Measurements from ENCODE around the gene NEUROG3. TPM values are rescaled to one million over a fixed set of nuclear protein-coding genes. Genes with fewer than 3 reads are reported as not detected.

Gene NEUROG3
- total and polyA plus RNA-seq, 10 of the 15 experiments (the other 5 are each of a cell fraction or from before 2014, with no cell fraction given) = not detected

DNA sequence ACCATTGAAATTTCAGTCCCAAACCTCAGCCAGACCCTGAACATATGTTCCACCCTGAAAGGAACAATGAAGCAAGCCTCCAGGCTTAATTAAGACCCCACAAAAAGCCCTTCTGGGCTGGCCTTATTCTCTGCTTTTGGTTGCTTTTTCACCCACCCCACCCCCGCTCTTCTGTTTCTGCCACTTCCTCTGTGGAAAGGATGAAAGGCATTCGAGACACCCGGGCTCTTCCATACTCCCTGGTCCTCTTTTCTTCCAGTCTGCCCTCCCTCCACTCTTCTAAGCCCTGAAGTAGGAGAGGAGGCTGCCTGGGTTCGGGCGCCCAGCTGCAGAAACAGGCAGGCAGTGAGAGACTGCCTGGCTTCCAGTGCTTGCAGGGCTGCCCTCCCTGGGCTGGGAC, 47.4 kb upstream of the NEUROG3 start:
- no peak for TF ChIP-seq ZZZ3 (IDR thresholded peaks at IDR 0.05; ENCODE audit: control insufficient read depth, insufficient read length, low read depth)
- TF ChIP-seq PRDM15 (CRISPR knock-in tag; IDR thresholded peaks at IDR 0.05) = no peak
- no peak for TF ChIP-seq NBN (IDR thresholded peaks at IDR 0.05)
- TF ChIP-seq, protein P1, sequence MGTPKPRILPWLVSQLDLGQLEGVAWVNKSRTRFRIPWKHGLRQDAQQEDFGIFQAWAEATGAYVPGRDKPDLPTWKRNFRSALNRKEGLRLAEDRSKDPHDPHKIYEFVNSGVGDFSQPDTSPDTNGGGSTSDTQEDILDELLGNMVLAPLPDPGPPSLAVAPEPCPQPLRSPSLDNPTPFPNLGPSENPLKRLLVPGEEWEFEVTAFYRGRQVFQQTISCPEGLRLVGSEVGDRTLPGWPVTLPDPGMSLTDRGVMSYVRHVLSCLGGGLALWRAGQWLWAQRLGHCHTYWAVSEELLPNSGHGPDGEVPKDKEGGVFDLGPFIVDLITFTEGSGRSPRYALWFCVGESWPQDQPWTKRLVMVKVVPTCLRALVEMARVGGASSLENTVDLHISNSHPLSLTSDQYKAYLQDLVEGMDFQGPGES (IDR thresholded peaks at IDR 0.05) = no peak
- no peak for TF ChIP-seq LARP7 (IDR thresholded peaks at IDR 0.05)
- TF ChIP-seq RBBP5 (conservative IDR thresholded peaks at IDR 0.05) = no peak
- TF ChIP-seq, protein P2, sequence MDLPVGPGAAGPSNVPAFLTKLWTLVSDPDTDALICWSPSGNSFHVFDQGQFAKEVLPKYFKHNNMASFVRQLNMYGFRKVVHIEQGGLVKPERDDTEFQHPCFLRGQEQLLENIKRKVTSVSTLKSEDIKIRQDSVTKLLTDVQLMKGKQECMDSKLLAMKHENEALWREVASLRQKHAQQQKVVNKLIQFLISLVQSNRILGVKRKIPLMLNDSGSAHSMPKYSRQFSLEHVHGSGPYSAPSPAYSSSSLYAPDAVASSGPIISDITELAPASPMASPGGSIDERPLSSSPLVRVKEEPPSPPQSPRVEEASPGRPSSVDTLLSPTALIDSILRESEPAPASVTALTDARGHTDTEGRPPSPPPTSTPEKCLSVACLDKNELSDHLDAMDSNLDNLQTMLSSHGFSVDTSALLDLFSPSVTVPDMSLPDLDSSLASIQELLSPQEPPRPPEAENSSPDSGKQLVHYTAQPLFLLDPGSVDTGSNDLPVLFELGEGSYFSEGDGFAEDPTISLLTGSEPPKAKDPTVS (IDR thresholded peaks at IDR 0.05; ENCODE audit: low read depth, low read length) = no peak
- TF ChIP-seq MYB (IDR thresholded peaks at IDR 0.05; ENCODE audit: borderline replicate concordance, low read depth, low read length) = no peak
- no peak for TF ChIP-seq SMAD1 (IDR thresholded peaks at IDR 0.05; ENCODE audit: low read depth, partially characterized antibody)
- TF ChIP-seq EP300 (IDR thresholded peaks at IDR 0.05; ENCODE audit: borderline replicate concordance in 1 of 2, control insufficient read depth in 1 of 2, low read depth in 2 of 2, low read length in 2 of 2) = no peak
- no peak for TF ChIP-seq BCL11A (IDR thresholded peaks at IDR 0.05; ENCODE audit: low read depth, low read length)
- TF ChIP-seq BACH1 (IDR thresholded peaks at IDR 0.05; ENCODE audit: borderline replicate concordance) = no peak
- no peak for TF ChIP-seq PML (IDR thresholded peaks at IDR 0.05; ENCODE audit: low read length)
- TF ChIP-seq NFYA (IDR thresholded peaks at IDR 0.05; ENCODE audit: borderline replicate concordance, low read depth, low read length) = no peak
- DNase-seq (ENCODE audit: low read depth, low spot score) (no peak), FAIRE-seq (no peak), ATAC-seq (no peak)
- ChIA-PET CTCF (interaction anchor here (1.3 kb wide), 1 partner anchor 105 kb away, joined by 3 read pairs; no protein-coding TSS in a partner anchor), SMC1A (ENCODE audit: uncharacterized antibody, unreplicated experiment) (no interaction called here), RAD21 (ENCODE audit: unreplicated experiment) (no interaction called here), POLR2A (no interaction called here)
- Histone ChIP-seq H3K4me1 (ENCODE audit: control insufficient read depth, insufficient read depth, low read length) (no peaks in the 10 kb centered on the region), H3K27me3 (replicated peaks in 1 of 2; ENCODE audit: control insufficient read depth in 2 of 2, insufficient read depth in 2 of 2, low read length in 1 of 2) (no peaks in the 10 kb centered on the region), H3K4me3 (no peak overlapping the region), H3K79me2 (ENCODE audit: control insufficient read depth, insufficient read depth, low read length) (no peaks in the 10 kb centered on the region), H3K9me3 (replicated peaks; ENCODE audit: control insufficient read depth, insufficient read depth, low read length) (no peaks in the 10 kb centered on the region; the same call in 1 of the 3 replicates), H2AFZ (ENCODE audit: control insufficient read depth, low read depth, low read length) (no peak overlapping the region), H3K27ac (ENCODE audit: control insufficient read depth, insufficient read depth) (no peak overlapping the region), H3K4me2 (ENCODE audit: control insufficient read depth, insufficient read depth) (no peak overlapping the region), H3K9ac (ENCODE audit: control insufficient read depth, insufficient read depth, low read length) (no peak overlapping the region), H4K20me1 (ENCODE audit: control insufficient read depth, insufficient read depth) (no peaks in the 10 kb centered on the region), H3K36me3 (ENCODE audit: control insufficient read depth in 2 of 2, insufficient read depth in 2 of 2, low read length in 1 of 2) (no peaks in the 10 kb centered on the region)
- intact Hi-C loops (cut with micrococcal nuclease; ENCODE audit: unreplicated experiment) (no loop called here), in situ Hi-C loops (cut with MboI) (no loop called here)
- BruUV-seq (replicated peaks) = no TSS peak
- 26% methylated on average over 5 of the region's 5 CpGs for WGBS (ENCODE audit: insufficient coverage, insufficient replicate concordance, low lambda C conversion rate, missing lambda C conversion rate)

Measured in GM12878 (cell line).